Subcutaneous abdominal adipose tissue (tissue), 5 donors: Measurements from ENCODE around the gene TOMM20L.

Source experiments
- H3K27ac ChIP-seq: one replicate; pipeline ENCODE4 v1.7.0; 2013; ENCODE audit warnings: low read depth, mild to moderate bottlenecking, inconsistent platforms, low read length, moderate library complexity
- H3K27me3 ChIP-seq, 5 donors: one replicate each; pipeline ENCODE4 v1.7.0; 2013; ENCODE audit warnings: low read length in 5 of 5, inconsistent platforms in 1 of 5; ENCODE audit not compliant: control insufficient read depth in 5 of 5, insufficient read depth in 4 of 5
- H3K36me3 ChIP-seq, 5 donors: one replicate each; pipeline ENCODE4 v1.7.0; 2013; ENCODE audit warnings: low read length in 5 of 5; ENCODE audit not compliant: control insufficient read depth in 5 of 5, insufficient read depth in 5 of 5
- H3K4me1 ChIP-seq, 5 donors: one replicate each; pipeline ENCODE4 v1.7.0; 2013; ENCODE audit warnings: low read length in 5 of 5, mild to moderate bottlenecking in 3 of 5, moderate library complexity in 1 of 5; ENCODE audit not compliant: control insufficient read depth in 5 of 5, insufficient read depth in 5 of 5
- H3K4me3 ChIP-seq, 5 donors: one replicate each; pipeline ENCODE4 v1.7.0; 2013; ENCODE audit warnings: low read length in 5 of 5, low read depth in 1 of 5
- H3K9ac ChIP-seq, 5 donors: one replicate each; pipeline ENCODE4 v1.7.0; 2013; ENCODE audit warnings: low read length in 5 of 5, mild to moderate bottlenecking in 4 of 5, moderate library complexity in 3 of 5
- H3K9me3 ChIP-seq, 5 donors: one replicate each; pipeline ENCODE4 v1.7.0; 2013; ENCODE audit warnings: low read length in 5 of 5; ENCODE audit not compliant: control insufficient read depth in 5 of 5
- donor health status: healthy.
- donor health status: healthy.
- donor health status: healthy.
- donor health status: healthy.
- donor health status: healthy.

The TOMM20L gene

DNA sequence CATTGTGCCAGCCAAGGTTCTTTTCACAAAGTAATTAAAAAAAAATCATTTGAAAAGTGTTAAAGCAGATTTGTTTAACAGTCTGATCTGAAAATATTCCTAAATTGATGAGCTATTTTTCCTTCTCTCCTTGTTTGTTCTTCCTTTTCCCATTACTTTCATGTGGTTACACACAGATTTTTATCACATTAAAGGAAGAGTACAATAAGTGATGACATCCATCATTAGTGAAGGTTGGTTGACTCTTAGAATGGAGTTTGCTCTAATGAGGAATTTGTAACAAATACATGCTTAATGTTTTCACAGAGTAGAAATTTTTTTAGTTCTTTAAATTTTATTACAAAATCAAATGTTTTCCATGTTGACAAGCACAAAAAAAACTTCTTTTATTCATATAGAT, 18.9 kb upstream of the TOMM20L start:
- Histone ChIP-seq H3K4me3 (no peak overlapping the region), H3K27ac (no peak overlapping the region), H3K36me3 (peaks cover 24 to 53% (median 27%) of the 10 kb centered on the region in 5 donors), H3K9me3 (no peaks in the 10 kb centered on the region), H3K4me1 (no peaks in the 10 kb centered on the region), H3K27me3 (no peaks in the 10 kb centered on the region), H3K9ac (no peak overlapping the region)

DNA sequence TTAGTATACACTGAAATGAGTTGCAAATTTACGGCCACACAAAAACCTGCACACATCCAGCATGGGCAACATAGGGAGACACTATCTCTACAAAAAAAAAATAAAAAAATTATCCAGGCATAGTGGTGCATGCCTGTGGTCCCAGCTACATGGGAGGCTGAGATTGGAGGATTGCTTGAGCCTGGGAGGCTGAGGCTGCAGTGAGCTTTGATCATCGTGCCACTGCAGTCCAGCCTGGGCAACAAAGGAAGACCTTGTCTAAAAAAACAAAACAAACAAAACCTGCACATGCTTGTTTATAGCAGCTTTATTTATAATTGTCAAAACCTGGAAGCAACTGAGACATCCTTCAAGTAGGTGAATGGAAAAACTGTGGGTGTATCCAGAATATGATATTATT, 4.9 kb upstream of the TOMM20L start:
- H3K4me3 ChIP-seq, result no peak overlapping the region
- H3K9me3 ChIP-seq, result no peaks in the 10 kb centered on the region
- no peak overlapping the region for H3K27ac ChIP-seq
- H3K36me3 ChIP-seq, result no peaks in the 10 kb centered on the region
- peaks cover 0 to 6% (median 6%) of the 10 kb centered on the region in 5 donors for H3K4me1 ChIP-seq
- H3K27me3 ChIP-seq, result no peaks in the 10 kb centered on the region
- H3K9ac ChIP-seq, result no peak overlapping the region

DNA sequence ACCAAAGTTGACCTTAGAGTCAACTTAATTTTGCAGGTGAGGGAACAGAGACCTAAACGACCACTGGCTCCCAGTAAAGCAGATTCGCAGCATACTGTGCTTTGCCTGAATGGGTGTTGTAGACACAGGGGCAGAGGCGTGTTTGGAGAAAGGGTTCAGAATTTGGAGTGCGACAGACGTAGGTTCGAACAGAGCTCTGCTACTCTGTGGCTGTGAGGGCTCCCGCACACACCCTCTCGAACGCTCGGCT, 243 bp upstream of the TOMM20L start:
- no peaks in the 10 kb centered on the region for H3K36me3 ChIP-seq
- peak overlapping the region; percentile 64 to 83 (median 71) for H3K4me3 ChIP-seq
- H3K27ac ChIP-seq, result no peak overlapping the region
- H3K4me1 ChIP-seq, result peaks cover 0 to 13% (median 11%) of the 10 kb centered on the region in 5 donors
- H3K9ac ChIP-seq, result peak overlapping the region in 2 of 5 donors; percentile 28 to 33
- no peaks in the 10 kb centered on the region for H3K9me3 ChIP-seq
- H3K27me3 ChIP-seq, result no peaks in the 10 kb centered on the region

DNA sequence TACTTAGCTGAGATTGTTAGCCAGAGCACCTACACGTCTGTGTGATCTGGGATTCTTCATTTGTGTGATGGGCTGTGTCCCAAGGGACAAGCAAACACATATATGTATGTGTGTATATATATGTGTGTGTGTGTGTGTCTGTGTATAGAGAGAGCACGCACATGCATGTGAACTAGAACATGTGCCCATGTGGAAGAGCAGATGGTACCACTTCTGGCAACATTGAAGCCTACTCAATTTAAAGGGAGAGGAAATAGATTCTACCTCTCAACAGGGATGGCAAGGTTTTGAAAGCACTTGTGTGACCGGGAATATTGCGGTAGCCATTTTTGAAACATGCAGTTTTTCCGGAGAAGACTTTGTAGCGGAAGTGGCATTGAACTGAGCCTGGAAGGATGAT, 1.4 kb downstream of the TOMM20L start:
- no peak overlapping the region for H3K4me3 ChIP-seq
- no peaks in the 10 kb centered on the region for H3K36me3 ChIP-seq
- no peaks in the 10 kb centered on the region for H3K9me3 ChIP-seq
- no peak overlapping the region for H3K9ac ChIP-seq
- no peak overlapping the region for H3K27ac ChIP-seq
- H3K4me1 ChIP-seq, result peaks cover 0 to 13% (median 11%) of the 10 kb centered on the region in 5 donors
- no peaks in the 10 kb centered on the region for H3K27me3 ChIP-seq

DNA sequence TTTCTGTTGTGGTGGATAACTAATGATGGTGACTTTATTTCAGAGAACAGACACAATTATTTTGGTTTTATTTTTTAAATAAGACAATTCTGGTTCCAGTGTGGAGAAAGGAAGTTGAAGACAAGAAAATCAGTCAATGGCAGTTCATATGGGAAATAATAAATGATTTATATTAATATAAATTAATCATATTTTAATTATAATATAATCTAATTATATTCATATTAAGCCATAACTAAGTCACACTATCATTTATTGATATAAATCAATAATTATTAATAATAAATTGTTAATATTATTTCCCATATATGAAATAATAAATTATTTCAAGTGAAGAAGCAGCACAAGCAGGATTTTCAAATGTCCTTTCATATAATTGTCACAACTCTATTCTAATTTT, 2.8 kb downstream of the TOMM20L start:
- H3K27me3 ChIP-seq, result no peaks in the 10 kb centered on the region
- no peak overlapping the region for H3K4me3 ChIP-seq
- H3K27ac ChIP-seq, result no peak overlapping the region
- peaks cover 0 to 13% (median 11%) of the 10 kb centered on the region in 5 donors for H3K4me1 ChIP-seq
- H3K9me3 ChIP-seq, result no peaks in the 10 kb centered on the region
- H3K36me3 ChIP-seq, result no peaks in the 10 kb centered on the region
- no peak overlapping the region for H3K9ac ChIP-seq

DNA sequence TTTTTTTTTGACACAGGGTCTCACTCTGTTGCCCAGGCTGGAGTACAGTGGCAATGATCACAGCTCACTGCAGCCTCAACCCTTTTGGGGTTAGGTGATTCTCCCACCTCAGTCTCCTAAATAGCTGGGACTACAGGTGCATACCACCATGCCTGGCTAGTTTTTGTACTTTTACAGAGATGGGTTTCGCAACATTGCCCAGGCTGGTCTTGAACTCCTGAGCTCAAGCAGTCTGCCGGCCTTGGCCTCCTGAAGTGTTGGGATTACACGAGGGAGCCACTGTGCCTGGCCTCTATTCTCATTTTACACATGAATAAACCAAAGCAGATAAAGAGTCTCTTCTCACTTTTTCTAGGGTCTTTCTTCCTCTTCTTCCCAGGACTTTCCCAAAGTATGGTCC, 3.2 kb downstream of the TOMM20L start:
- H3K9me3 ChIP-seq, result no peaks in the 10 kb centered on the region
- no peak overlapping the region for H3K9ac ChIP-seq
- H3K36me3 ChIP-seq, result no peaks in the 10 kb centered on the region
- peaks cover 0 to 13% (median 11%) of the 10 kb centered on the region in 5 donors for H3K4me1 ChIP-seq
- H3K27ac ChIP-seq, result no peak overlapping the region
- no peaks in the 10 kb centered on the region for H3K27me3 ChIP-seq
- H3K4me3 ChIP-seq, result no peak overlapping the region

DNA sequence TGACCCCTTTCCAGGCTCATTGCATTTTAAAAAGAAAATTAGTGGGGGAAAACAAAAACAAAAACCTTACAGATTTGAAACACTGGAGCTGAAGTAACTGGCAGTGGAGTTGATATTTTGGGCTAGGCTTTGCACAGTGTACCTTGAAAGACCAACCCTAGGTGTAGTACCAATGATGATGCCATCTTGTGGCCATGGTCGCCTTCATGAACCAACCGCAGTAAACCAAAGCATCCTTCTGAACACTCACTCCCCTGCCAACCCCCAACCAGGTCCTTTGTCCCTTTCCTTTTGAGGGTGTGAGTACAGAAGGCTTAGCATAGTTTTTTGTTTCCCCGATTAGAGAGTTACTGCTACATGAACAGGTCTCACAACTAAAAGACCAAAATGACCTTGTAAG, 5.9 kb downstream of the TOMM20L start:
- no peaks in the 10 kb centered on the region for H3K36me3 ChIP-seq
- no peak overlapping the region for H3K9ac ChIP-seq
- H3K4me3 ChIP-seq, result no peak overlapping the region
- H3K27me3 ChIP-seq, result no peaks in the 10 kb centered on the region
- no peaks in the 10 kb centered on the region for H3K9me3 ChIP-seq
- no peak overlapping the region for H3K27ac ChIP-seq
- H3K4me1 ChIP-seq, result peaks cover 0 to 1% (median 0%) of the 10 kb centered on the region in 5 donors

DNA sequence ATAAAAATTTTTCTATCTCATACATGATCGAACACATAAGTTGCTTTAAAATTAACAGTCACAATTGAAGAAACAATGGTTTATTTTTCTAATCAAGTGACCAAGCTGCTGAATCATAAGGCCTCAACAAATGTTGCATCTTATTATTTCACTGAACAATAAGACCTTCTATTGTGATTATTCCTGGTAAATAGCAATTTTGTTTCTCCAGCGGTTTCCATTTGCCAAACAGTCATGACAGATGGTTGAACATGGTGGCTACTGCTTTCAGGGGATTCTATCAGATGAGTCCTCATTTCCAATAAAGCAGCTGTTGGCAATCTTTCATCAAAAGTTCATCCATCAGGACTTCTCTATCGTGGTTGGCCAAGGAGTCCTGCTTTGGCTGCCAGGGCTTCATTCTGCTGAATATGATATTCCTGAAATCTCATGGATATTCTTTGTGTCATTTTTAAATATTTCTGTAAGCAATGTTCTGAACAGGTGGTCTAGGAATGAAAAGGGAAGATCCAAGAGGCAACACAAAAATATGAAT, 13.0 kb downstream of the TOMM20L start:
- Histone ChIP-seq H3K27ac (no peak overlapping the region), H3K27me3 (no peaks in the 10 kb centered on the region), H3K9me3 (no peaks in the 10 kb centered on the region), H3K4me1 (no peaks in the 10 kb centered on the region), H3K36me3 (peaks cover 25 to 42% (median 34%) of the 10 kb centered on the region in 5 donors), H3K4me3 (no peak overlapping the region), H3K9ac (no peak overlapping the region)

DNA sequence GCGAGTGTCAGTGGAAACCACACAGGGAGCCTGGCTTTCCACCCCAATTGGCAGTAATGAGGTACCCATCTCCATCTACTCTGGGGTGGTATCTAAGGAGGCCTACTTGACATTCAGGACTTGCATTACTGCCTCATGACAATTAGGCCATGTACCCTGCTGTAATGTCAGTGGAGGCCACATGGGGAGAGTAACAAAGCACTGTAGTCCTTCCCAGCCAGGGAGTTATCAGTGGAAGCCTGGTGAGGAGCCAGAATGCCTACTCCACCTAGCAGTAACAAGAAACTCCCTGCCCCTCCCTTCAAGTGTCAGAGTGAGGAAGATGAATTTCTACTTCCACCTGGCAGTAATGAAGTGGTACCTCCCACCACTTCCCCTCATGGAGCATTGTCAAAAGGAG, 19.1 kb downstream of the TOMM20L start:
- H3K9ac ChIP-seq, result no peak overlapping the region
- H3K36me3 ChIP-seq, result peaks cover 10 to 48% (median 26%) of the 10 kb centered on the region in 5 donors
- H3K27ac ChIP-seq, result no peak overlapping the region
- H3K27me3 ChIP-seq, result no peaks in the 10 kb centered on the region
- no peak overlapping the region for H3K4me3 ChIP-seq
- no peaks in the 10 kb centered on the region for H3K4me1 ChIP-seq
- no peaks in the 10 kb centered on the region for H3K9me3 ChIP-seq

DNA sequence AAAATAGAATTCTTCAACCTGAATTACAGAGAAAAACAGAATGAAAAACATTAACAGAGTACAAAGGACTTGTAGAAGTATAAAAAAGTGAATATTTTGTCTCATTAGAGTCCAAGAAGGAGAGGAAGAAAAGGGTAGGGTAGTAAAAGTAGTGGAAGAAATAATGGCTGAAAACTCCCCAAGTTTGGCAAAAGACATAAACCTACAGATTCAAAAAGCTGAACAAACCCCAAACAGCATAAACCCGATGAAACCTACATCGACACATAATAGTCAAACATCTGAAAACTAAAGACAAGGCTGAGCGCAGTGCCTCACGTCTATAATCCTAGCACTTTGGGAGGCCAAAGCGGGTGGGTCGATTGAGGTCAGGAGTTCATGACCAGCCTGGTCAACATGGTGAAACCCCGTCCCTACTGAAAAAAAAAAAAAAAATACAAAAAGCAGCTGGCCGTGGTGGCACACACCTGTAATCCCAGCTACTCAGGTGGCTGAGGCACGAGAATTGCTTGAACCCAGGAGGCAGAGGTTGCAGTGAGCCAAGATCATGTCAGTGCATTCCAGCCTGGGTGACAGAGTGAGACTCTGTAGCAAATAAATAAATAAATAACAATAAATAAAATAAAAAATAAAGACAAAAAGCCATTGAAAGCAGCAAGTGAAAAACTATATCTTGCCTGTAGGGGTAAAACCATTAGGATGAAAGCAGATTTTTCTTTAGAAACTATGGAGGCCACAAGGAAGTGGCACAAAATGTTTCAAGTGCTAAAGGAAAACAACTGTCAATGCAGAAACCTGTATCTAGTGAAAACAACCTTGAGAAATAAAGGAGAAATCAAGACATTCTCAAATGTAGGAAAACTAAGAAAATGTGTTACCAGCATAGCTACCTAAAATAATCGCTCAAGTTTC, 20.2 kb downstream of the TOMM20L start:
- H3K4me1 ChIP-seq, result no peaks in the 10 kb centered on the region
- no peak overlapping the region for H3K27ac ChIP-seq
- no peak overlapping the region for H3K9ac ChIP-seq
- no peaks in the 10 kb centered on the region for H3K9me3 ChIP-seq
- H3K36me3 ChIP-seq, result peaks cover 5 to 41% (median 20%) of the 10 kb centered on the region in 5 donors
- no peak overlapping the region for H3K4me3 ChIP-seq
- no peaks in the 10 kb centered on the region for H3K27me3 ChIP-seq
